Stimulated activated CD4-positive, alpha-beta T cell treated with anti-CD3 and anti-CD28 coated beads, Interleukin-12 subunit alpha, Interleukin-12 subunit beta, amount 100 ng/mL, for 24 hours (primary cell): ENCODE results near the gene MLLT10.
"Not testable (repeated sequence)": the region's sequence is repeated elsewhere in the genome, so short reads cannot be mapped to it uniquely, and the experiment has no call there.

Experiments used
- DNase-seq, 2 experiments: peaks; one replicate each; pipeline ENCODE4 v3.0.0-alpha.2; 2020; ENCODE audit warnings: low read depth in 2 of 2

MLLT10 gene

GRCh38 chr10:21579291-21579690, 45.3 kb downstream of the MLLT10 start:
- DNase-seq = no peak

DNA sequence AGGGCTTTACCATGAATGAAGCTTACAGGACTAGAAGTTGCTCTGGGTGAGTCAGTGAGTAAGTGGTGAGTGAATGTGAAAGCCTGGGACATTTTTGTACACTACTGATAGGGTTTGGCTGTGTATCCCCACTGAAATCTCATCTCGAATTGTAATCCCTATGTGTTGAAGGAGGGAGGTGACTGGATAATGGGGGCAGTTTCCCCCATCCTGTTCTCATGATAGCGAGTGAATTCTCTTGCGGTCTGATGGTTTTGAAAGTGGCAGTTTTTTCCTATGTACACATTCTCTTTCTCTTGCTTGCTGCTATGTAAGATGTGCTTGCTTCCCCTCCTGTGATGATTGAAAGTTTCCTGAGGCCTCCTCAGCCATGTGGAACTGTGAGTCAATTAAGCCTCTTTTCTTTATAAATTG, 47.4 kb downstream of the MLLT10 start:
- DNase-seq = not testable (repeated sequence)

GRCh38 chr10:21584834-21585530, 51.0 kb downstream of the MLLT10 start:
- DNase-seq = no peak

DNA sequence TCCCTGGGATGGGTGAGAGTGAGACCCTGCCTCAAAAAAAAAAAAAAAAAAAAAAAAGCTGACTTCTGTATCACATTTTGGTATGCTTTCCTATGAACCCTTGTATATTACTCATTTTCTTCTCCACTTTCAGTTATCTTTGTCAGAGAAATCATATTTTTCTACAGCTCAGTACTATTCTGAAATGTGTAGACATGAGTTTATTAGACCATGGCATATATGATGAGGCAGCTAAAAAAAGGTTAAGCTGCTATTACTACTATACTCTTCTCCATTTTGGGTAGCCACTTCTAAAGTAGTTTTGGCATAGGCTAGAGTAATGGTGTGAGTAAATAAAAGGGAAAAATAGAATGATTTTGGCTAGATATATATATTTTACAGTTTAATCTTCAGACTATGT, 53.4 kb downstream of the MLLT10 start:
- no peak for DNase-seq

DNA sequence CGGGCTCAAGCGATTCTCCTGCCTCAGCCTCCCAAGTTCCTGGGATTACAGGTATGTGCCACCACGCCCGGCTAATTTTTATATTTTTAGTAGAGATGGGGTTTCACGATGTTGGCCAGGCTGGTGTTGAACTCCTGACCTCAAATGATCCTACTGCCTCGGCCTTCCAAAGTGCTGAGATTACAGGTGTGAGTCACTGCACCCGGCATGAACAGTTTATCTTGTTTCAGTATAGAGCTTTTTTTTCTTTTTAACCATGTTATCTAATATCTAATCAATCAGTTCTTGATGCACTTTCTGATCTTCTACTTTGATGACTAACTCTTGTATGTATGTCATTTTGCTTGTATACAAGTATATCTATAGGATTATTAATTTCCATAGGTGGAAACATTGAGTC, 54.1 kb downstream of the MLLT10 start:
- not testable (repeated sequence) for DNase-seq

DNA sequence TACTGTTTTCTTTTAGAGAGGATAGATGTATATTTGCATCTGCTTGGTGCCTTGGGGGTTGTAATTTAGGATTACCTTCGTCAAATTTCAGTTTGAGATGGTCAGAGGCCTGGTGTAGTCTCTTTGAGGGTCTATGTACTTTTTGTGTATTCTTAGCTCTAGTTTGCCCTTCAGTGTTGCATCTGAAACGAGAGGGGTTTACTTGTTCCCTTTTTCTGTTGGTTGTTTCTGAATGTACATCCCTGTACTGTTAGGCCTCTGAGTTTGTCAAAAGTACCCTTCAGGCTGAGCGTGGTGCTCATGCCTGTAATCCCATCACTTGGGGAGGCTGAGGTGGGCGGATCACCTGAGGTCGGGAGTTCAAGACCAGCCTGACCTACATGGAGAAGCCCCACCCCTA, 60.0 kb downstream of the MLLT10 start:
- no peak for DNase-seq

GRCh38 chr10:21599582-21599981, 65.5 kb downstream of the MLLT10 start:
- DNase-seq = no peak

DNA sequence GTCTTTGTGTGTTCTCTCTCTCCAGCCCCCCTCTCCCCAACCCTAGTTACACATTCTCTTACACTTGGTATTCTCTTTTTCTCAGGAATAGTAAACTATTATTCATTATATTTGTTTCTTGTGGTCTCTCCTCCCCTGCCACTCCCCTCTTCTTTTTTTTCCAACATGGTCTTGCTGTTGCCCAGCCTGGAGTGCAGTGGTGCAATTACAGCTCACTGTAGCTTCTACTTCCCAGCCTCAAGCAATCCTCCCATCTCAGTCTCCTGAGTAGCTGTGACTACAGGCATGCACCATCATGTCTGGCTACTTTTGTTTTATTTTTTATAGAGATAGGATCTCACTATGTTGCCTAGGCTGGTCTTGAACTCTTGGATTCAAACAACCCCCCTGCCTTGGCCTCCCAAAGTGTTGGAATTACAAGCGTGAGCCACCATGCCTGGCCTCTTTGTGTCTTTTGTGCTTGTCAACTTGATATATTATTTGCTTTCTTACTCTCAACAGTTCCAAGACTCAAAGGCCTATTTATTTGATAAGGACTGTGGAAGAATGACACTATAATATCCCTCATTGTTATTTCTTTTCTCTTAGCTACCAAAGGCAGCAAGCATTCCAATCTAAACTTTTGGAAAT, 66.9 kb downstream of the MLLT10 start:
- no peak for DNase-seq

- DNase-seq = no peak
These were observed 68.3 kb downstream of the MLLT10 start for GRCh38 chr10:21602313-21602712.

GRCh38 chr10:21603721-21604120, 69.7 kb downstream of the MLLT10 start:
- DNase-seq = no peak

- no peak for DNase-seq
These were observed 70.6 kb downstream of the MLLT10 start for GRCh38 chr10:21604651-21605050.

DNA sequence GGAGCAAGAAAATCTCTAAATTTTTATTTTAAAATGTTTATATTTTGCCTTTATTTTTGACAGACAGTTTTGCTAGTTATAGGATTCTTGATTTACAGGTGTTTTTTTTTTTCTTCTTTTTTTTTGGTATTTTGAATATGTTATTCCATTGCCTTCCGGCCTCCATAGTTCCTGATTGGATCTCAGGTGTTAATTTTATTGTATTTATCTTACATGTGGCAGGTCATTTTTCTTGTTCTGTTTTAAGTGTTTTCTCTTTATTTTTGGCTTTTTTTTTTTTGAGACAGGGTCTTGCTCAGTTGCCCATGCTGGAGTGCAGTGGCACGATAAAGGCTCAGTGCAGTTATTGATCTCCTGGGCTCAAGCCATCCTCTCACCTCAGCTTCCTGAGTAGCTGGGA, 73.9 kb downstream of the MLLT10 start:
- no peak for DNase-seq

DNA sequence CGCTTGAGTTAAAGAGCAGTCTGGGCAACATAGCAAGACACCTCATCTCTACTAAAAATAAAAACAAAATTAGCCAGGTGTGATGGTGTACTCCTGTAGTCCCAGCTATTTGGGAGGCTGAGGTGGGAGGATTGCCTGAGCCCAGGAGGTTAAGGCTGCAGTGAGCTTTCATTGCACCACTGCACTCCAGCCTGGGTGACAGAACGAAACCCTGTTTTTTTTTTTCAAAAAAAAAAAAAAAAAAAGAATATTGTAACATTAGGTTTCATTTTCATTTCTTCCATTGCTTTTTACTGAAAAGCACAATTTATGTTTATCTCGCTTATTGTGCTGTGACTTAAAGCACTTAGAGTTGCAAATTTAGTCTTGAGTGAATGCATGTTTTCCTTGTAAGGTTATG, 80.0 kb downstream of the MLLT10 start:
- no peak for DNase-seq

GRCh38 chr10:21617267-21617666, 83.2 kb downstream of the MLLT10 start:
- DNase-seq = no peak

DNA sequence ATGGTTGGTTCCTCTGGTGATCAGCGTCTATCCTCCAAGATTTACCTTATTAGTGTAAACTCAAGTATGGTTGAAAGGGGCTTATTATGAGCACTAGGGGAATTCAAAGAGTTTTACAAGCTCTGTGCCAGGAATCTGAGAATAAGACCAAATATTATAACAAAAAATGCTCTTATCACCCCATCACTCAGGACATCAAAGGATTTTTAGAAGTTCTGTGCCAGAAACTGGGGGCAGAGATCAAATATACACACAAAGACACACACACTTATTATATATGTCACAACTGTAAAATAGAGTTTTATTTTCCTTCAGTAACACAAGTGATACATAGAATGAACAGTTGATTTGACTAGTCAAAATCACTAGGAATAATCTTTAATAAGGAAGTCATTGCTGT, 89.3 kb downstream of the MLLT10 start:
- DNase-seq = no peak

GRCh38 chr10:21624421-21624820, 90.4 kb downstream of the MLLT10 start:
- not testable (repeated sequence) for DNase-seq

GRCh38 chr10:21624951-21625350, 90.9 kb downstream of the MLLT10 start:
- DNase-seq = no peak

DNA sequence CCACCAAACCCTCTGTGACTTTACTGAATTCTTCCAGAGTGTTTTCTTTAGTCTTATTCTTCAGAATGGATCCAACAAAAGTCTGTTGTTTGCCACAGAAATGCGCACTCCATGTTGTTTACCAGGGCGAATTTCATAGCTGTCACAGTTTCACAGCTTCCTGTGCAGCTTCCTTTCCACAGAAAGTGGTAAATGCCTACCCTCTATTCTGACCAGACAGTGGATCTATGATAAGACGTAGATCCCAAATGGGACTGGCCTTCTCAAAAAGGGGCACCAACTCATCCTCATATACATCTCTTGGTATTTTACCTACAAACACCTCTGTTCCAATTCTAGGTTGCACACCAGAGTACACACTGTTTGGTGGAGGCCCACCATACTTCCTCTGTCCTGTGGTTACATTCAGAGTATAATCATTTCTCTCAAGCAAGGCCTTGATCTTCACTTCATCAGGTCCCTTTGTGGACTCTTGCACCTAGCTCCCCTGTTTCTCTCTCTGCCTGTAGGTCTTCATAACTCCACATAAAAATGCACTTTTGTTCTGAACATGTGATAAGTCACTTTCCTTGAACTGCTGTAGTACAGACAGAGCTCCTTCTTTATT, 91.7 kb downstream of the MLLT10 start:
- no peak for DNase-seq

DNA sequence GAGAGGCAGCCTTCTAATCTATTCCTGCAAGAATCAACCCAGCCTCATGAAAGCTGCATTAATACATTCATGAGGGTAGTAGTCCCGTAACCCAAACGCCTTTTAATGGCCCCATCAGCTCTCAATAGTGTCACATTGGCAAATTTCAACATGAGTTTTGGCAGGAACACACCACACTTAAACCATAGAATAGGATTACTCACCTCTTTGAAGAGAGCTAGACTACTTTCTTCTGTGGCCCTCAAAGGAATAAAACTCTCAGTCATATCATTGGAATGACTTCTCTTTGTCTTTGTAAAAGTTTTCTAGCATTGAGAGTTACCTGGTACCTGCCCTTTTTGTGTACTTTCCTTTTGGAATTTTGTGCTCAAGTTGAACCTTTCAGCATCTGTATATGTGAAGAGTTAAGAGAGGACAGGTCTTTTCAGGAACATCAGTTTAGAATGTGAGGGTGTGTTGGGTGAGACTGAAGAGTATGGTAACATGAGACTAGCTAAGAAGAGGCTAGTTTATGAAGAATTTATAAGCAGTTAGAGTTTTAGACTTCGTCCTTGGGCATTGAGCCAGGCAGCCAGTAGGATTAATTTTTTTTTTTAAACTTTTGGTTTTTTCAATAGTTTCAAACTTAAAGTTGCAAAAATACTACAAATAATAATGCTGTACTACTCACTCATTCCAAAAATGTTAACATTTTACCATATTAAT, 92.6 kb downstream of the MLLT10 start:
- no peak for DNase-seq

GRCh38 chr10:21627331-21627730, 93.3 kb downstream of the MLLT10 start:
- DNase-seq = no peak

DNA sequence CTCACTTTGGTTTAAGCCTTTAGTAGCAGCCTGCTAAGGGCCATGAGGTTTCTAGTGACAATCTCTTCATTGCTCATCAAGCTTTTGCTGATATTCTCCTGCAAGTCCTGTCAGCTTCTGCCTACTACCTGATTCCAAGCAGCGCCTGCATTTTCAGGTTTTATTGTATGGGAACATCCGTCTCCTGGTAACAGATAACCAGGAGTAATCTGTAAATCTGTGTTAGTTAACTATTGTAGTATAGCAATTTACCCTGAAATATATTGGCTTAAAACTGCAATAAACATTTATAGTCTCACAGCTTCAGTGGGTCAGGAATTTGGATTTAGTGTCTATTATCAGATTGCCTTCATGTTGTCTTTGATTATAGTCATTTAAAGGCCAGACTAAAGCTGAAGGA, 94.0 kb downstream of the MLLT10 start:
- DNase-seq = no peak

DNA sequence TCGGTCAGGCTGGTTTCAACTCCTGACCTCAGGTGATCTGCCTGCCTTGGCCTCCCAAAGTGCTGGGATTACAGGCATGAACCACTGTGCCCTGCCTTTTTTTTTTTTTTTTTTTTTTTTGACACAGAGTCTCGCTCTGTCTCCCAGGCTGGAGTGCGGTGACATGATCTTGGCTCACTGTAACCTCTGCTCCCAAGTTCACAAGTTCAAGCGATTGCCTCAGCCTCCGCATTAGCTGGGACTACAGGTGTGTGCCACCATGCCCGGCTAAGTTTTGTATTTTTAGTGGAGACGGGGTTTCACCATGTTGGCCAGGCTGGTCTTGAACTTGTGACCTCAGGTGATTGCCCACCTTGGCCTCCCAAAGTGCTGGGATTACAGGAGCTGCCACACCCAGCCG, 94.6 kb downstream of the MLLT10 start:
- DNase-seq = not testable (repeated sequence)
